Lower leg skin (tissue), 3 donors: Measurements from ENCODE around the gene SETD1A.

Experiments
- POLR2A ChIP-seq, 2 donors: fragments of 450-650 bp; IDR thresholded peaks; one replicate each; pipeline ENCODE4 v1.6.1; 2016 to 2017; ENCODE audit warnings: antibody characterized with exemption in 2 of 2, mild to moderate bottlenecking in 1 of 2, moderate library complexity in 1 of 2
- TF ChIP-seq, protein P1 (sequence below), 3 donors: fragments of 450-650 bp; IDR thresholded peaks; one replicate each; pipeline ENCODE4 v1.5.1; 2016; ENCODE audit warnings: antibody characterized with exemption in 3 of 3, mild to moderate bottlenecking in 3 of 3, moderate library complexity in 2 of 3

DNA sequence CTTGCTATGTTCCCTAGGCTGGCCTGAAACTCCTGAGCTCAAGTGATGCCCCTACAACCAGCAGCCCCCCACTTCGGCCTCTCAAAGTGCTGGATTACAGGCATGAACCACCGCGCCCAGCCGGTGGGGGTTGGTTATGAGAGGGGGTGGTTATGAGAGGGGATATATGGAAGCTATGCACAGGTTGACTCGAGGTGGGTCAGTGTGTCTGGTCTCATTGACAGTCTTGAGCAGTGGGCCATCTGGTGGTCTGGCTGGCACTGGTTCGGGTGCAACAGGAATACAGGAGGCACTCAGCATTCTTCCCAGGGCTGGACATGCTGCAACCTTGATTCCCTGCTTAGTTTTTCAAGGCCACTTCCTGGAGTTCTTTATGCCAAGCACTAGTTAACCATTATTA is 58.5 kb downstream of the SETD1A start:
- TF ChIP-seq, protein P1, sequence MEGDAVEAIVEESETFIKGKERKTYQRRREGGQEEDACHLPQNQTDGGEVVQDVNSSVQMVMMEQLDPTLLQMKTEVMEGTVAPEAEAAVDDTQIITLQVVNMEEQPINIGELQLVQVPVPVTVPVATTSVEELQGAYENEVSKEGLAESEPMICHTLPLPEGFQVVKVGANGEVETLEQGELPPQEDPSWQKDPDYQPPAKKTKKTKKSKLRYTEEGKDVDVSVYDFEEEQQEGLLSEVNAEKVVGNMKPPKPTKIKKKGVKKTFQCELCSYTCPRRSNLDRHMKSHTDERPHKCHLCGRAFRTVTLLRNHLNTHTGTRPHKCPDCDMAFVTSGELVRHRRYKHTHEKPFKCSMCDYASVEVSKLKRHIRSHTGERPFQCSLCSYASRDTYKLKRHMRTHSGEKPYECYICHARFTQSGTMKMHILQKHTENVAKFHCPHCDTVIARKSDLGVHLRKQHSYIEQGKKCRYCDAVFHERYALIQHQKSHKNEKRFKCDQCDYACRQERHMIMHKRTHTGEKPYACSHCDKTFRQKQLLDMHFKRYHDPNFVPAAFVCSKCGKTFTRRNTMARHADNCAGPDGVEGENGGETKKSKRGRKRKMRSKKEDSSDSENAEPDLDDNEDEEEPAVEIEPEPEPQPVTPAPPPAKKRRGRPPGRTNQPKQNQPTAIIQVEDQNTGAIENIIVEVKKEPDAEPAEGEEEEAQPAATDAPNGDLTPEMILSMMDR (IDR thresholded peaks at IDR 0.05): no peak
- TF ChIP-seq POLR2A (IDR thresholded peaks at IDR 0.05): no peak
